Neuronal stem cell (in vitro differentiated cells): ENCODE data around the gene FBXO3.

Source experiments
- DNase-seq: peaks from one replicate; pipeline ENCODE4 v3.0.0-alpha.2; 2013; ENCODE audit warnings: low spot score
- H2AFZ ChIP-seq: one replicate; pipeline ENCODE4 v1.6.1; 2013; ENCODE audit warnings: mild to moderate bottlenecking, low read length, inconsistent platforms
- H2AK5ac ChIP-seq: 2 replicates; pipeline ENCODE4 v1.6.1; 2013; ENCODE audit warnings: low read depth, mild to moderate bottlenecking, inconsistent platforms, low read length, moderate library complexity, mixed read lengths
- H2BK120ac ChIP-seq: 2 replicates; pipeline ENCODE4 v1.6.1; 2013; ENCODE audit warnings: low read depth, mild to moderate bottlenecking, inconsistent platforms, low read length, moderate library complexity, mixed read lengths
- H2BK12ac ChIP-seq: one replicate; pipeline ENCODE4 v1.6.1; 2013; ENCODE audit warnings: low read length, inconsistent platforms
- H2BK15ac ChIP-seq: 2 replicates; pipeline ENCODE4 v1.6.1; 2013; ENCODE audit warnings: mild to moderate bottlenecking, low read length, inconsistent platforms, mixed read lengths
- H2BK5ac ChIP-seq: one replicate; pipeline ENCODE4 v1.6.1; 2013; ENCODE audit warnings: inconsistent platforms, mild to moderate bottlenecking, low read length, moderate library complexity
- H3K14ac ChIP-seq: one replicate; pipeline ENCODE4 v1.6.1; 2013; ENCODE audit warnings: low read length, inconsistent platforms
- H3K18ac ChIP-seq: 2 replicates; pipeline ENCODE4 v1.6.1; 2013; ENCODE audit warnings: low read length, inconsistent platforms
- H3K23ac ChIP-seq: 2 replicates; pipeline ENCODE4 v1.6.1; 2013; ENCODE audit warnings: low read depth, mild to moderate bottlenecking, mixed read lengths, low read length, inconsistent platforms; ENCODE audit not compliant: poor library complexity
- H3K27ac ChIP-seq: replicated peaks from 3 replicates; pipeline ENCODE4 v1.5.1; 2013; ENCODE audit warnings: low read length, inconsistent platforms
- H3K27me3 ChIP-seq, 3 experiments: 2 replicates each; pipeline ENCODE4 v1.6.1; 2013; ENCODE audit warnings: low read length in 3 of 3, mild to moderate bottlenecking in 2 of 3, inconsistent platforms in 1 of 3, low read depth in 1 of 3, mixed read lengths in 1 of 3, moderate library complexity in 1 of 3; ENCODE audit not compliant: control insufficient read depth in 3 of 3, insufficient read depth in 3 of 3
- H3K36me3 ChIP-seq, 2 donors: replicated peaks in 1 of 2; 2 replicates each; pipeline ENCODE4 v1.6.1; 2013; ENCODE audit warnings: low read length in 2 of 2; ENCODE audit not compliant: control insufficient read depth in 2 of 2, insufficient read depth in 2 of 2
- H3K4ac ChIP-seq: 2 replicates; pipeline ENCODE4 v1.6.1; 2013; ENCODE audit warnings: inconsistent platforms, mild to moderate bottlenecking, low read length, moderate library complexity
- H3K4me1 ChIP-seq, 2 donors: 1 replicate in 1 of 2; 2 replicates in 1 of 2; pipeline ENCODE4 v1.6.1; 2013; ENCODE audit warnings: low read length in 2 of 2, low read depth in 1 of 2; ENCODE audit not compliant: control insufficient read depth in 2 of 2, insufficient read depth in 1 of 2
- H3K4me2 ChIP-seq: one replicate; pipeline ENCODE4 v1.6.1; 2013; ENCODE audit warnings: mild to moderate bottlenecking, low read length, inconsistent platforms; ENCODE audit not compliant: insufficient read depth, poor library complexity, severe bottlenecking
- H3K4me3 ChIP-seq, 2 donors: 2 replicates each; pipeline ENCODE4 v1.5.1; 2013; ENCODE audit warnings: low read length in 2 of 2, mild to moderate bottlenecking in 2 of 2, inconsistent platforms in 1 of 2, moderate library complexity in 1 of 2
- H3K79me1 ChIP-seq: one replicate; pipeline ENCODE4 v1.6.1; 2013; ENCODE audit warnings: low read depth, mild to moderate bottlenecking, inconsistent platforms, low read length, moderate library complexity
- H3K9ac ChIP-seq: one replicate; pipeline ENCODE4 v1.6.1; 2013; ENCODE audit warnings: mild to moderate bottlenecking, low read depth, low read length, inconsistent platforms; ENCODE audit not compliant: poor library complexity
- H3K9me3 ChIP-seq, 2 donors: replicated peaks in 1 of 2; 2 replicates each; pipeline versions ENCODE3 to v1.6.1; 2013; ENCODE audit warnings: low read length in 2 of 2, mild to moderate bottlenecking in 2 of 2, inconsistent platforms in 1 of 2, low read depth in 1 of 2, mixed read lengths in 1 of 2, moderate library complexity in 1 of 2; ENCODE audit not compliant: control insufficient read depth in 2 of 2, insufficient read depth in 1 of 2
- H4K8ac ChIP-seq: one replicate; pipeline ENCODE4 v1.6.1; 2013; ENCODE audit warnings: low read depth, mild to moderate bottlenecking, inconsistent platforms, low read length, moderate library complexity
- H4K91ac ChIP-seq: one replicate; pipeline ENCODE4 v1.6.1; 2013; ENCODE audit warnings: low read length, low read depth, mild to moderate bottlenecking, inconsistent platforms; ENCODE audit not compliant: poor library complexity
- WGBS, 2 donors: extraction: QIAGEN DNeasy Blood & Tissue Kit; methylation state at CpG; one replicate each; pipeline ENCODE4 v1.1.7; 2013; ENCODE audit warnings: missing lambda C conversion rate in 2 of 2, mixed read lengths in 1 of 2; ENCODE audit not compliant: insufficient read length in 2 of 2, insufficient replicate concordance in 1 of 2; ENCODE audit errors: extremely low coverage in 2 of 2; 5-methylcytosine and 5-hydroxymethylcytosine counted together

FBXO3 gene

GRCh38 chr11:33719587-33719986 is 54.7 kb downstream of the FBXO3 start:
- Histone ChIP-seq H3K14ac (no peak overlapping the region), H2BK5ac (no peak overlapping the region), H2BK15ac (no peak overlapping the region), H3K4me2 (no peak overlapping the region), H3K79me1 (peaks cover 2% of the 10 kb centered on the region), H4K91ac (no peak overlapping the region), H3K27me3 (no peaks in the 10 kb centered on the region), H2BK12ac (no peak overlapping the region), H3K36me3 (peaks cover 7 to 69% of the 10 kb centered on the region in 2 donors), H3K18ac (no peak overlapping the region), H3K4ac (no peak overlapping the region), H3K27ac (no peak overlapping the region), H3K4me3 (no peak overlapping the region), H3K23ac (no peak overlapping the region), H2BK120ac (no peak overlapping the region), H2AFZ (no peak overlapping the region), H3K4me1 (peaks cover 6 to 10% of the 10 kb centered on the region in 2 donors), H3K9me3 (no peaks in the 10 kb centered on the region), H3K9ac (no peak overlapping the region), H4K8ac (no peak overlapping the region), H2AK5ac (no peak overlapping the region)
- WGBS, 2 donors, result no CpG with 5 or more reads among the region's 5 CpGs
- DNase-seq, result no peak

GRCh38 chr11:33718440-33718839 is 55.9 kb downstream of the FBXO3 start:
- Histone ChIP-seq H3K27ac (no peak overlapping the region), H2BK12ac (no peak overlapping the region), H2BK120ac (no peak overlapping the region), H3K9ac (no peak overlapping the region), H3K4ac (no peak overlapping the region), H3K9me3 (no peaks in the 10 kb centered on the region), H3K18ac (no peak overlapping the region), H3K4me2 (no peak overlapping the region), H3K79me1 (peaks cover 2% of the 10 kb centered on the region), H3K14ac (no peak overlapping the region), H3K23ac (no peak overlapping the region), H3K4me3 (no peak overlapping the region), H3K4me1 (peaks cover 0 to under 1% of the 10 kb centered on the region in 2 donors), H2AK5ac (no peak overlapping the region), H4K8ac (no peak overlapping the region), H2AFZ (no peak overlapping the region), H4K91ac (no peak overlapping the region), H3K27me3 (no peaks in the 10 kb centered on the region), H3K36me3 (peaks cover 11 to 79% of the 10 kb centered on the region in 2 donors), H2BK15ac (no peak overlapping the region), H2BK5ac (no peak overlapping the region)
- WGBS, 2 donors, result no CpG with 5 or more reads among the region's 2 CpGs
- no peak for DNase-seq

- no peaks in the 10 kb centered on the region for H3K4me1 ChIP-seq
Observed at GRCh38 chr11:33716243-33716642, 58.1 kb downstream of the FBXO3 start.

GRCh38 chr11:33713856-33714398 is 60.4 kb downstream of the FBXO3 start:
- Histone ChIP-seq H4K8ac (no peak overlapping the region), H3K36me3 (peaks cover 23 to 80% of the 10 kb centered on the region in 2 donors), H3K79me1 (no peaks in the 10 kb centered on the region), H3K9ac (no peak overlapping the region), H2BK12ac (no peak overlapping the region), H4K91ac (no peak overlapping the region), H2BK15ac (no peak overlapping the region), H3K4me2 (no peak overlapping the region), H3K4me1 (no peaks in the 10 kb centered on the region), H3K9me3 (no peaks in the 10 kb centered on the region), H2AFZ (no peak overlapping the region), H3K4me3 (no peak overlapping the region), H2BK120ac (no peak overlapping the region), H3K14ac (no peak overlapping the region), H3K23ac (no peak overlapping the region), H2AK5ac (no peak overlapping the region), H3K27me3 (no peaks in the 10 kb centered on the region), H3K4ac (no peak overlapping the region), H3K18ac (no peak overlapping the region), H3K27ac (no peak overlapping the region), H2BK5ac (no peak overlapping the region)
- no peak for DNase-seq
- WGBS, 2 donors, result no CpG with 5 or more reads among the region's 4 CpGs

More at GRCh38 chr11:33716243-33716642, 58.1 kb downstream of the FBXO3 start:
- Histone ChIP-seq H4K8ac (no peak overlapping the region), H4K91ac (no peak overlapping the region), H3K79me1 (no peaks in the 10 kb centered on the region), H2AFZ (no peak overlapping the region), H3K9ac (no peak overlapping the region), H3K9me3 (no peaks in the 10 kb centered on the region), H3K4ac (no peak overlapping the region), H2BK12ac (no peak overlapping the region), H3K27ac (no peak overlapping the region), H3K4me2 (no peak overlapping the region), H2AK5ac (no peak overlapping the region), H2BK15ac (no peak overlapping the region), H3K23ac (no peak overlapping the region), H2BK120ac (no peak overlapping the region), H2BK5ac (no peak overlapping the region), H3K27me3 (no peaks in the 10 kb centered on the region), H3K18ac (no peak overlapping the region), H3K14ac (no peak overlapping the region), H3K4me3 (no peak overlapping the region), H3K36me3 (peaks cover 13 to 82% of the 10 kb centered on the region in 2 donors)
- DNase-seq, result no peak
- WGBS, 2 donors, result no CpG with 5 or more reads among the region's 2 CpGs
